Right lobe of liver (tissue), 6 donors: ENCODE measurements around the gene IL5RA. TPM values are rescaled to one million over a fixed set of nuclear protein-coding genes. Genes with fewer than 3 reads are reported as not detected.

Source experiments
- ATAC-seq, 4 donors: fragments of 200-7000 bp; cut with Tn5 transposase; one replicate each; pipeline ENCODE4 v1.9.1; 2020; ENCODE audit warnings: mild to moderate bottlenecking in 4 of 4, moderate library complexity in 4 of 4
- DNase-seq, 3 donors: peaks; one replicate each; pipeline ENCODE4 v3.0.0-alpha.2; 2020
- H3K27ac ChIP-seq, 3 donors: fragments of 200-600 bp; one replicate each; pipeline ENCODE4 v1.8.0; 2022
- H3K27me3 ChIP-seq, 2 donors: fragments of 200-600 bp; one replicate each; pipeline ENCODE4 v1.8.0; 2022
- H3K36me3 ChIP-seq, 4 donors: fragments of 200-600 bp; sonication (generic) in 1 of 4; one replicate each; pipeline versions ENCODE4 v1.5.1 to v1.8.0; 2017 to 2022; ENCODE audit warnings: control low read depth in 1 of 4
- H3K4me1 ChIP-seq, 4 donors: fragments of 200-600 bp; sonication (generic) in 1 of 4; one replicate each; pipeline versions ENCODE4 v1.5.1 to v1.8.0; 2017 to 2022; ENCODE audit warnings: control low read depth in 1 of 4
- H3K4me3 ChIP-seq, 3 donors: fragments of 200-600 bp; one replicate each; pipeline ENCODE4 v1.8.0; 2022
- H3K9me3 ChIP-seq, 4 donors: fragments of 200-600 bp; sonication (generic) in 1 of 4; one replicate each; pipeline versions ENCODE4 v1.5.1 to v1.8.0; 2017 to 2022; ENCODE audit warnings: control low read depth in 1 of 4
- CTCF ChIP-seq, 4 donors: fragments of 200-600 bp in 3 of 4; fragments of 450-650 bp in 1 of 4; IDR thresholded peaks; one replicate each; pipeline versions ENCODE4 v1.5.1 to v1.8.0; 2016 to 2022; ENCODE audit warnings: antibody characterized with exemption in 4 of 4, mild to moderate bottlenecking in 2 of 4
- POLR2A ChIP-seq: fragments of 450-650 bp; IDR thresholded peaks from one replicate; pipeline ENCODE4 v1.6.1; 2017; ENCODE audit warnings: antibody characterized with exemption, mild to moderate bottlenecking
- WGBS: methylation state at CpG from one replicate; pipeline ENCODE4 v1.1.6; 2018; ENCODE audit warnings: low coverage, low lambda C conversion rate; ENCODE audit not compliant: insufficient coverage; ENCODE audit errors: missing lambda C conversion rate; 5-methylcytosine and 5-hydroxymethylcytosine counted together
- intact Hi-C, 2 donors: fragments of 100-400 bp; cut with DNase I; formaldehyde crosslinking; loops; one replicate each; pipeline versions ENCODE4 v1.11.2 to v1.14.1; 2022
- total RNA-seq, 6 experiments: library from RNA; depleted of rRNA in 2 of 6; stranded (reverse); fragments of >200 nt in 2 of 6; fragmentation: NEBNext Ultra II Directional in 3 of 6; extraction: Animal tissue kit (Norgen Biotek cat#: 25700) in 3 of 6; gene quantifications; one replicate each; pipeline versions ENCODE4 v1.1.0 to v1.2.4, GENCODE V29; 2016 to 2023
- donor health status: DM: no; HTN: yes; CAD: no.
- donor health status: DM: no; HTN: no; CAD: no.
- donor health status: DM: no; HTN: no; CAD: no.
- donor health status: DM: no; HTN: yes; CAD: no.
- donor health status: DM: no; HTN: yes; CAD: no.

Gene IL5RA
- total RNA-seq, 6 experiments from 2014 or later, result not detected

GRCh38 chr3:3149560-3149959 lies 39.4 kb upstream of the IL5RA start:
- Histone ChIP-seq H3K27ac (no peak overlapping the region), H3K27me3 (no peaks in the 10 kb centered on the region), H3K36me3 (peaks cover 5 to 86% (median 45%) of the 10 kb centered on the region in 4 donors), H3K4me1 (no peaks in the 10 kb centered on the region), H3K9me3 (no peaks in the 10 kb centered on the region), H3K4me3 (no peak overlapping the region)
- DNase-seq, result no peak
- 67% methylated on average over 1 of the region's 1 CpG for WGBS
- ATAC-seq, result no peak
- intact Hi-C loops, result no loop called here
- no peak for TF ChIP-seq CTCF (IDR thresholded peaks at IDR 0.05)
- no peak for TF ChIP-seq POLR2A

- no peaks in the 10 kb centered on the region for H3K9me3 ChIP-seq
- DNase-seq (no peak), ATAC-seq (no peak)
- intact Hi-C loops, result no loop called here
- TF ChIP-seq CTCF (IDR thresholded peaks at IDR 0.05), result no peak
- no peak for TF ChIP-seq POLR2A
- H3K27me3 ChIP-seq, result no peaks in the 10 kb centered on the region
- no peak overlapping the region for H3K4me3 ChIP-seq
- no peak overlapping the region for H3K27ac ChIP-seq
- WGBS, result 80% methylated on average over 8 of the region's 8 CpGs
- peaks cover 0 to 77% (median 34%) of the 10 kb centered on the region in 4 donors for H3K36me3 ChIP-seq
- H3K4me1 ChIP-seq, result no peaks in the 10 kb centered on the region
Measured at GRCh38 chr3:3145831-3146230, 35.7 kb upstream of the IL5RA start.

GRCh38 chr3:3141939-3142338 lies 31.8 kb upstream of the IL5RA start:
- Histone ChIP-seq H3K27ac (no peak overlapping the region), H3K4me3 (no peak overlapping the region), H3K9me3 (no peaks in the 10 kb centered on the region), H3K4me1 (no peaks in the 10 kb centered on the region), H3K27me3 (no peaks in the 10 kb centered on the region), H3K36me3 (peaks cover 0 to 74% (median 23%) of the 10 kb centered on the region in 4 donors)
- ATAC-seq (no peak), DNase-seq (no peak)
- intact Hi-C loops, result no loop called here
- TF ChIP-seq POLR2A (no peak), CTCF (IDR thresholded peaks at IDR 0.05) (no peak)

GRCh38 chr3:3137526-3137925 lies 27.4 kb upstream of the IL5RA start:
- H3K4me3 ChIP-seq, result no peak overlapping the region
- ATAC-seq (no peak), DNase-seq (no peak)
- TF ChIP-seq POLR2A (no peak), CTCF (IDR thresholded peaks at IDR 0.05) (no peak)
- H3K9me3 ChIP-seq, result no peaks in the 10 kb centered on the region
- H3K36me3 ChIP-seq, result peaks cover 0 to 48% (median 11%) of the 10 kb centered on the region in 4 donors
- no peak overlapping the region for H3K27ac ChIP-seq
- no peaks in the 10 kb centered on the region for H3K4me1 ChIP-seq
- intact Hi-C loops, result no loop called here
- WGBS, result 92% methylated on average over 6 of the region's 6 CpGs
- H3K27me3 ChIP-seq, result no peaks in the 10 kb centered on the region
